GM12801 (cell line): ENCODE results near the gene CCDC159.

ENCODE experiments used
- CTCF ChIP-seq: IDR thresholded peaks from one replicate; pipeline ENCODE4 v1.5.1; 2011; ENCODE audit warnings: control low read depth; ENCODE audit not compliant: insufficient read length; ENCODE audit errors: extremely low read depth

The CCDC159 gene

GRCh38 chr19:11332822-11333221 lies 13.5 kb upstream of the CCDC159 start:
- TF ChIP-seq CTCF = no peak

GRCh38 chr19:11335449-11336146 lies 10.7 kb upstream of the CCDC159 start:
- TF ChIP-seq CTCF = no peak

GRCh38 chr19:11337080-11337479 lies 9.2 kb upstream of the CCDC159 start:
- no peak for TF ChIP-seq CTCF

GRCh38 chr19:11338121-11338520 lies 8.2 kb upstream of the CCDC159 start:
- no peak for TF ChIP-seq CTCF

GRCh38 chr19:11338569-11339253 lies 7.6 kb upstream of the CCDC159 start:
- TF ChIP-seq CTCF = no peak

- TF ChIP-seq CTCF = no peak
These were observed 6.8 kb upstream of the CCDC159 start, which contains the start of gene RAB3D for GRCh38 chr19:11339254-11340098. TSS of gene RAB3D (minus strand) at chr19:11339657. CDS start at chr19:11337399, 2,258 bp downstream.

- TF ChIP-seq CTCF = no peak
These were observed 3.9 kb upstream of the CCDC159 start for GRCh38 chr19:11342429-11342828.
